PFSK-1 (cell line): ENCODE results near the gene LGSN.

Experiments
- POLR2AphosphoS5 ChIP-seq: IDR thresholded peaks from 2 replicates; pipeline ENCODE4 v1.6.1; 2012; ENCODE audit warnings: low read depth, mild to moderate bottlenecking, control low read depth, low read length, moderate library complexity
- SIN3A ChIP-seq: IDR thresholded peaks from 2 replicates; pipeline ENCODE4 v1.6.1; 2012; ENCODE audit warnings: mild to moderate bottlenecking, low read length, moderate library complexity, borderline replicate concordance; ENCODE audit not compliant: insufficient read depth
- TAF1 ChIP-seq: IDR thresholded peaks from 2 replicates; pipeline ENCODE4 v1.6.1; 2012; ENCODE audit warnings: low read length, control low read depth, borderline replicate concordance; ENCODE audit not compliant: insufficient read depth
- TF ChIP-seq, protein P1 (sequence below), 2 experiments: IDR thresholded peaks; 2 replicates each; pipeline versions ENCODE4 v1.6.1 to v1.8.0; 2011 to 2012; ENCODE audit warnings: low read depth in 2 of 2, low read length in 2 of 2, control low read depth in 1 of 2, inconsistent platforms in 1 of 2, mild to moderate bottlenecking in 1 of 2, moderate library complexity in 1 of 2; ENCODE audit not compliant: insufficient read depth in 1 of 2

- TF ChIP-seq POLR2AphosphoS5 (no peak), SIN3A (no peak), TAF1 (no peak)
- TF ChIP-seq, protein P1, sequence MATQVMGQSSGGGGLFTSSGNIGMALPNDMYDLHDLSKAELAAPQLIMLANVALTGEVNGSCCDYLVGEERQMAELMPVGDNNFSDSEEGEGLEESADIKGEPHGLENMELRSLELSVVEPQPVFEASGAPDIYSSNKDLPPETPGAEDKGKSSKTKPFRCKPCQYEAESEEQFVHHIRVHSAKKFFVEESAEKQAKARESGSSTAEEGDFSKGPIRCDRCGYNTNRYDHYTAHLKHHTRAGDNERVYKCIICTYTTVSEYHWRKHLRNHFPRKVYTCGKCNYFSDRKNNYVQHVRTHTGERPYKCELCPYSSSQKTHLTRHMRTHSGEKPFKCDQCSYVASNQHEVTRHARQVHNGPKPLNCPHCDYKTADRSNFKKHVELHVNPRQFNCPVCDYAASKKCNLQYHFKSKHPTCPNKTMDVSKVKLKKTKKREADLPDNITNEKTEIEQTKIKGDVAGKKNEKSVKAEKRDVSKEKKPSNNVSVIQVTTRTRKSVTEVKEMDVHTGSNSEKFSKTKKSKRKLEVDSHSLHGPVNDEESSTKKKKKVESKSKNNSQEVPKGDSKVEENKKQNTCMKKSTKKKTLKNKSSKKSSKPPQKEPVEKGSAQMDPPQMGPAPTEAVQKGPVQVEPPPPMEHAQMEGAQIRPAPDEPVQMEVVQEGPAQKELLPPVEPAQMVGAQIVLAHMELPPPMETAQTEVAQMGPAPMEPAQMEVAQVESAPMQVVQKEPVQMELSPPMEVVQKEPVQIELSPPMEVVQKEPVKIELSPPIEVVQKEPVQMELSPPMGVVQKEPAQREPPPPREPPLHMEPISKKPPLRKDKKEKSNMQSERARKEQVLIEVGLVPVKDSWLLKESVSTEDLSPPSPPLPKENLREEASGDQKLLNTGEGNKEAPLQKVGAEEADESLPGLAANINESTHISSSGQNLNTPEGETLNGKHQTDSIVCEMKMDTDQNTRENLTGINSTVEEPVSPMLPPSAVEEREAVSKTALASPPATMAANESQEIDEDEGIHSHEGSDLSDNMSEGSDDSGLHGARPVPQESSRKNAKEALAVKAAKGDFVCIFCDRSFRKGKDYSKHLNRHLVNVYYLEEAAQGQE (IDR thresholded peaks at IDR 0.05; ENCODE audit: insufficient read depth in 1 of 2, low read depth in 2 of 2, low read length in 2 of 2) = no peak
Measured at GRCh38 chr6:63295553-63296194, 24.1 kb downstream of the LGSN start.
